CD14-positive monocyte (primary cell): ENCODE measurements around the gene FN1. TPM values are rescaled to one million over a fixed set of nuclear protein-coding genes. Genes with fewer than 3 reads are reported as not detected.

ENCODE experiments used
- DNase-seq, 3 donors: peaks; one replicate each; pipeline ENCODE4 v3.0.0-alpha.2; 2011 to 2022
- H2AFZ ChIP-seq: 2 replicates; pipeline ENCODE4 v1.6.0; 2012; ENCODE audit warnings: mild to moderate bottlenecking, low read depth, low read length, inconsistent platforms; ENCODE audit not compliant: insufficient read depth, poor library complexity, severe bottlenecking
- H3K27ac ChIP-seq, 2 donors: 1 replicate in 1 of 2; 2 replicates in 1 of 2; pipeline ENCODE4 v1.5.1; 2012 to 2013; ENCODE audit warnings: low read length in 2 of 2, control low read depth in 1 of 2, inconsistent platforms in 1 of 2, low read depth in 1 of 2, mild to moderate bottlenecking in 1 of 2
- H3K27me3 ChIP-seq, 2 donors: one replicate each; pipeline versions ENCODE4 v1.6.0 to v1.6.1; 2011 to 2013; ENCODE audit warnings: low read length in 2 of 2; ENCODE audit not compliant: control insufficient read depth in 2 of 2, insufficient read depth in 2 of 2
- H3K36me3 ChIP-seq, 2 donors: replicated peaks in 1 of 2; 1 replicate in 1 of 2; 2 replicates in 1 of 2; pipeline versions ENCODE4 v1.5.1 to v1.6.1; 2012 to 2013; ENCODE audit warnings: low read length in 2 of 2, control low read depth in 1 of 2, inconsistent platforms in 1 of 2, mild to moderate bottlenecking in 1 of 2; ENCODE audit not compliant: insufficient read depth in 2 of 2, control insufficient read depth in 1 of 2
- H3K4me1 ChIP-seq, 2 donors: 1 replicate in 1 of 2; 2 replicates in 1 of 2; pipeline versions ENCODE4 v1.5.1 to v1.6.1; 2012 to 2013; ENCODE audit warnings: low read length in 2 of 2, control low read depth in 1 of 2, inconsistent platforms in 1 of 2, mild to moderate bottlenecking in 1 of 2, moderate library complexity in 1 of 2; ENCODE audit not compliant: insufficient read depth in 2 of 2, control insufficient read depth in 1 of 2
- H3K4me2 ChIP-seq: replicated peaks from 2 replicates; pipeline ENCODE3; 2012; ENCODE audit warnings: low read length, moderate library complexity, mild to moderate bottlenecking; ENCODE audit not compliant: poor library complexity, severe bottlenecking; ENCODE audit errors: extremely low read depth
- H3K4me3 ChIP-seq, 3 experiments: fragments of 200-600 bp in 1 of 3; sonication (generic) in 1 of 3; replicated peaks in 1 of 3; 1 replicate in 2 of 3; 2 replicates in 1 of 3; pipeline ENCODE4 v1.5.1; 2011 to 2013; ENCODE audit warnings: low read length in 3 of 3, mild to moderate bottlenecking in 3 of 3, control low read depth in 2 of 3, low read depth in 2 of 3, inconsistent platforms in 1 of 3, moderate library complexity in 1 of 3
- H3K79me2 ChIP-seq: 2 replicates; pipeline ENCODE4 v1.6.0; 2012; ENCODE audit warnings: mild to moderate bottlenecking, control low read depth, inconsistent platforms, low read length, moderate library complexity; ENCODE audit not compliant: insufficient read depth
- H3K9ac ChIP-seq: 2 replicates; pipeline ENCODE4 v1.6.0; 2017; ENCODE audit warnings: low read length, mild to moderate bottlenecking; ENCODE audit not compliant: insufficient read depth, poor library complexity, severe bottlenecking
- H3K9me3 ChIP-seq, 2 donors: replicated peaks in 1 of 2; 1 replicate in 1 of 2; 2 replicates in 1 of 2; pipeline versions ENCODE4 v1.5.1 to v1.6.1; 2012 to 2013; ENCODE audit warnings: low read length in 2 of 2, control low read depth in 1 of 2; ENCODE audit not compliant: control insufficient read depth in 1 of 2, insufficient read depth in 1 of 2
- H4K20me1 ChIP-seq: 2 replicates; pipeline ENCODE4 v1.6.0; 2012; ENCODE audit warnings: mild to moderate bottlenecking, low read length, control low read depth, moderate library complexity; ENCODE audit not compliant: insufficient read depth
- H3K27ac Mint-ChIP-seq, 7 donors: one replicate each; pipeline ENCODE4 v1.8.0; 2020; ENCODE audit warnings: mild to moderate bottlenecking in 7 of 7, mixed read lengths in 7 of 7, moderate library complexity in 6 of 7, inconsistent platforms in 2 of 7
- H3K27me3 Mint-ChIP-seq, 3 donors: one replicate each; pipeline ENCODE4 v1.8.0; 2021 to 2022; ENCODE audit warnings: low read depth in 3 of 3, mild to moderate bottlenecking in 3 of 3, mixed read lengths in 3 of 3, moderate library complexity in 3 of 3, inconsistent platforms in 1 of 3
- H3K36me3 Mint-ChIP-seq, 2 donors: one replicate each; pipeline ENCODE4 v1.8.0; 2020; ENCODE audit warnings: mixed read lengths in 2 of 2, inconsistent platforms in 1 of 2, mild to moderate bottlenecking in 1 of 2
- H3K4me1 Mint-ChIP-seq: one replicate; pipeline ENCODE4 v1.8.0; 2020; ENCODE audit warnings: mild to moderate bottlenecking, mixed read lengths
- H3K4me3 Mint-ChIP-seq, 2 donors: one replicate each; pipeline ENCODE4 v1.8.0; 2020; ENCODE audit warnings: mild to moderate bottlenecking in 2 of 2, mixed read lengths in 2 of 2, moderate library complexity in 1 of 2
- H3K9me3 Mint-ChIP-seq, 7 donors: one replicate each; pipeline ENCODE4 v1.8.0; 2020 to 2022; ENCODE audit warnings: mixed read lengths in 7 of 7, mild to moderate bottlenecking in 6 of 7, moderate library complexity in 6 of 7, inconsistent platforms in 2 of 7
- CTCF ChIP-seq: fragments of 200-600 bp; IDR thresholded peaks from one replicate; pipeline ENCODE4 v1.8.0; 2022; ENCODE audit warnings: antibody characterized with exemption, mild to moderate bottlenecking
- WGBS: methylation state at CpG from one replicate; pipeline ENCODE4 v1.1.5; 2013; ENCODE audit warnings: missing lambda C conversion rate; ENCODE audit not compliant: insufficient coverage; 5-methylcytosine and 5-hydroxymethylcytosine counted together
- intact Hi-C, 2 donors: fragments of 100-400 bp; cut with micrococcal nuclease; formaldehyde crosslinking; loops; one replicate each; pipeline versions ENCODE4 v1.15.0 to v1.15.1; 2023
- polyA plus RNA-seq, 3 donors: library from polyadenylated mRNA; depleted of rRNA in 1 of 3; unstranded in 2 of 3; stranded (reverse) in 1 of 3; fragments of 300-500 nt in 2 of 3; fragments of >200 nt in 1 of 3; fragmentation: Illumina TruSeq in 2 of 3; gene quantifications; 1 replicate in 2 of 3; 2 replicates in 1 of 3; pipeline ENCODE4 v1.2.3, GENCODE V29; 2012 to 2021

The FN1 gene
- polyA plus RNA-seq, 3 donors: 0.21 to 0.72 (median 0.23) TPM

- H3K4me2 ChIP-seq: no peak overlapping the region
- H3K27me3 ChIP-seq: peaks cover 32 to 60% of the 10 kb centered on the region in 2 donors
- H3K27me3 Mint-ChIP-seq: peaks cover 40 to 65% (median 43%) of the 10 kb centered on the region in 3 donors
- WGBS: no CpG with 5 or more reads among the region's 1 CpG
- no peaks in the 10 kb centered on the region for H3K36me3 Mint-ChIP-seq
- H3K4me3 Mint-ChIP-seq: peak overlapping the region in 1 of 2 donors; percentile 48
- no peak for DNase-seq
- intact Hi-C loops: no loop called here
- no peak overlapping the region for H3K27ac Mint-ChIP-seq
- H2AFZ ChIP-seq: no peak overlapping the region
- no peak overlapping the region for H3K4me3 ChIP-seq
- no peak overlapping the region for H3K27ac ChIP-seq
- H3K36me3 ChIP-seq: no peaks in the 10 kb centered on the region
- no peaks in the 10 kb centered on the region for H4K20me1 ChIP-seq
- no peak for TF ChIP-seq CTCF
- H3K4me1 Mint-ChIP-seq: no peaks in the 10 kb centered on the region
- H3K4me1 ChIP-seq: no peaks in the 10 kb centered on the region
- H3K9me3 ChIP-seq: no peaks in the 10 kb centered on the region
- peaks cover 0 to 4% (median 0%) of the 10 kb centered on the region in 7 donors for H3K9me3 Mint-ChIP-seq
- H3K9ac ChIP-seq: no peak overlapping the region
- H3K79me2 ChIP-seq: no peaks in the 10 kb centered on the region
These were observed 6.4 kb downstream of the FN1 start for GRCh38 chr2:215429424-215429823.

- Histone ChIP-seq H3K36me3 (no peaks in the 10 kb centered on the region), H3K4me1 (no peaks in the 10 kb centered on the region), H3K79me2 (no peaks in the 10 kb centered on the region), H4K20me1 (no peaks in the 10 kb centered on the region), H3K27ac (no peak overlapping the region), H3K4me3 (no peak overlapping the region), H3K27me3 (peaks cover 26 to 57% of the 10 kb centered on the region in 2 donors), H2AFZ (no peak overlapping the region), H3K4me2 (no peak overlapping the region), H3K9ac (no peak overlapping the region), H3K9me3 (no peaks in the 10 kb centered on the region)
- no peak overlapping the region for H3K27ac Mint-ChIP-seq
- intact Hi-C loops: no loop called here
- peaks cover 0 to 3% (median 0%) of the 10 kb centered on the region in 7 donors for H3K9me3 Mint-ChIP-seq
- peaks cover 1% of the 10 kb centered on the region for H3K4me1 Mint-ChIP-seq
- no peak for TF ChIP-seq CTCF
- no peaks in the 10 kb centered on the region for H3K36me3 Mint-ChIP-seq
- no peak for DNase-seq
- peaks cover 31 to 57% (median 38%) of the 10 kb centered on the region in 3 donors for H3K27me3 Mint-ChIP-seq
- WGBS: 92% methylated on average over 16 of the region's 19 CpGs
- peak overlapping the region in 1 of 2 donors; percentile 68 for H3K4me3 Mint-ChIP-seq
These were observed 7.6 kb downstream of the FN1 start for GRCh38 chr2:215428060-215428910.
